ENCODE measurements around the gene BORCS6. TPM values are rescaled to one million over a fixed set of nuclear protein-coding genes. Genes with fewer than 3 reads are reported as not detected.
A peak's percentile ranks its signal among the peaks of the same experiment; 100 is the strongest.

Gene BORCS6
- total RNA-seq, 1 donor, result 9.4 TPM

DNA sequence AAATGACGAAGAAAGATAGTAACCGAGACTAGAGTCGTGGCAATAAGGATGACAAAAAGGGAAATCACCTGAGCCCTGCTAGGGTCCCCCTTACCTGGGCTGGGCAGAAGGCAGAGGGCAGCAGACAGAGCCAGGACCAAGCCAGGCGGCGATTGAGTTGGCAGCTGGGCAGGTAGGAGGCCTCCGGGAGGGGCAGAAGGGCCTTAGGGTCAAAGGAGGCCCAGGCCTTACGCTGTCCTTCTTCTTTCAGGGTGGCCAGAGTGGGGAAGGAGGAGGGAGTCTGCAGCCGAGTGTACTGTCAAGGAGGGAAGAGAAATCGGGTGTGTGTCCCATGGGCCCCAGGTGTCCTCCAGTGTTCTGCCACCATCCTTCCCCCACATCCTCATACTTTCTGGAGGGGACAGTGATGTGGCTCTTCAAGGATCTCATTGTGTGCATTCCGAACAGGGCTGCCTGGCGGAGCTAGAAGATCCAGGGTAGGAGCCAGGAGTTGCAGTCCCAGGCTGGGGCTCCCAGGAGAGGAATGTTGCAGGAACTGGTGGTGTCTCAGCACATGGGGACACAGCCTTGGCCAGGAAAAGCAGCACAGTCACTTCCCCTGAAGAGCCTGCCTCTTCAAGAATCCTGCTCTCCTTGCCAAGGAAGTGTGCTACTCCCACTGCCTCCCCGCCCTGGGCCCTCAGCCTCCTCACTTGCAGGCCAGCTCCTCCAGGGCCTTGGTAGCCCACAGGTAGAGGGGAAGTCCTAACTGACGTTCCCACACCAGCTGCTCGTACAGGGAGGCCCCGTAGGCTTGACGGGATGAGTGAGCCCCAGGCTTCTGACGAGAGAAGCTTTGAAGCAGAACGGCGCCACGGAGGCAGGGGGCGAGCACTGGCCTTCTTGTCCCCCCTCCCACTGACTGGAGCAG, 44.6 kb upstream of the BORCS6 start:
- no peak overlapping the region for H3K4me2 ChIP-seq (ENCODE audit: insufficient read depth, low read length)
- DNase-seq (ENCODE audit: insufficient read length, low spot score, missing footprints), result no peak

DNA sequence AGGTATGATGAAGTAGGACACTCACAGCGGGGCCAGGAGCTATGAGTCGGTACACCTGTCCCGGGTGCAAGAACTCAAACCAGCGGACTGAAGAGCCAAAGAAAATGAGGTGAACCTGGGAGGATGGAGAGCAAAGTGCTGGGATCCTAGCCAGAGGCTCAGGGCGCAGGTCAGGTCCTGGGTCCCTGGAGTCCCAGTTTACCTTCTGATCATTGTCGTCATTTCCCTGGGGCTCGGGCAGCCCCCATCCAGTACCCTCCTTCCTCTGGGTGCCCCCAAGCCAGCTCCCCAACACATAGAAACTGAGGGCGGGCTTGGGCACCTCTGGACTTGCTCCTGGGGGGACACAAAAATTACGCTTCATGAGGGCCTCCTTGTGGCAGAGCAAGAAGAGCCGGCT, 41.7 kb upstream of the BORCS6 start:
- H3K27ac ChIP-seq (ENCODE audit: low read depth, low read length), result no peak overlapping the region

More for the DNA sequence above, 44.6 kb upstream of the BORCS6 start:
- Histone ChIP-seq H2AFZ (ENCODE audit: low read length) (no peak overlapping the region), H3K4me1 (ENCODE audit: insufficient read depth, low read length) (no peaks in the 10 kb centered on the region), H3K27me3 (ENCODE audit: insufficient read depth, low read length) (no peaks in the 10 kb centered on the region), H4K20me1 (ENCODE audit: insufficient read depth, low read length) (no peaks in the 10 kb centered on the region), H3K27ac (ENCODE audit: low read depth, low read length) (no peak overlapping the region), H3K9me3 (ENCODE audit: low read depth, low read length) (no peaks in the 10 kb centered on the region), H3K79me2 (ENCODE audit: insufficient read depth, low read length) (no peaks in the 10 kb centered on the region), H3K4me3 (ENCODE audit: insufficient read depth, low read length) (no peak overlapping the region), H3K36me3 (ENCODE audit: insufficient read depth, low read length) (peaks cover 64% of the 10 kb centered on the region)
- TF ChIP-seq, protein P1, sequence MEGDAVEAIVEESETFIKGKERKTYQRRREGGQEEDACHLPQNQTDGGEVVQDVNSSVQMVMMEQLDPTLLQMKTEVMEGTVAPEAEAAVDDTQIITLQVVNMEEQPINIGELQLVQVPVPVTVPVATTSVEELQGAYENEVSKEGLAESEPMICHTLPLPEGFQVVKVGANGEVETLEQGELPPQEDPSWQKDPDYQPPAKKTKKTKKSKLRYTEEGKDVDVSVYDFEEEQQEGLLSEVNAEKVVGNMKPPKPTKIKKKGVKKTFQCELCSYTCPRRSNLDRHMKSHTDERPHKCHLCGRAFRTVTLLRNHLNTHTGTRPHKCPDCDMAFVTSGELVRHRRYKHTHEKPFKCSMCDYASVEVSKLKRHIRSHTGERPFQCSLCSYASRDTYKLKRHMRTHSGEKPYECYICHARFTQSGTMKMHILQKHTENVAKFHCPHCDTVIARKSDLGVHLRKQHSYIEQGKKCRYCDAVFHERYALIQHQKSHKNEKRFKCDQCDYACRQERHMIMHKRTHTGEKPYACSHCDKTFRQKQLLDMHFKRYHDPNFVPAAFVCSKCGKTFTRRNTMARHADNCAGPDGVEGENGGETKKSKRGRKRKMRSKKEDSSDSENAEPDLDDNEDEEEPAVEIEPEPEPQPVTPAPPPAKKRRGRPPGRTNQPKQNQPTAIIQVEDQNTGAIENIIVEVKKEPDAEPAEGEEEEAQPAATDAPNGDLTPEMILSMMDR (IDR thresholded peaks at IDR 0.05; ENCODE audit: extremely low read depth, low read depth, low read length), result no peak

DNA sequence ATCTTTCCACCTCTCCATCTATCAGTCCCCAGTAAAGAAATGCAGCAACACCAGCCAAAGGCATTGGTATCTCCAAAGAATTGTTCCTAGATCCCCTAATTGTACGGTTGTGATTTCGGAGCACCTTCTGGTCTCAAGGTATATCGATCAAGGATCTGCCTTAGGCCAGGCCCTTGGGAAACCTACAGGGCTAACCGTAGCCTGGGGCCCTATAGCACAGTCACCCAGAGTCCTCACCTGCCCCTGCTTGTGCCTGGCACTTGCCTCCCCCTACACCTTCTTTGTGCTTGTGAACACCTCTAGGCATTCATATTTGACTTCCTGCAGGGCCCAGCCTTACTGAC, 37.2 kb upstream of the BORCS6 start:
- no peaks in the 10 kb centered on the region for H3K79me2 ChIP-seq (ENCODE audit: insufficient read depth, low read length)
- H4K20me1 ChIP-seq (ENCODE audit: insufficient read depth, low read length), result peaks cover 8% of the 10 kb centered on the region
- H3K36me3 ChIP-seq (ENCODE audit: insufficient read depth, low read length), result peaks cover 42% of the 10 kb centered on the region
- TF ChIP-seq, protein P1 (IDR thresholded peaks at IDR 0.05; ENCODE audit: extremely low read depth, low read depth, low read length), result no peak
- peak overlapping the region; percentile 69 for H3K4me3 ChIP-seq (ENCODE audit: insufficient read depth, low read length)
- peak overlapping the region; percentile 80 for H3K4me2 ChIP-seq (ENCODE audit: insufficient read depth, low read length)
- H3K4me1 ChIP-seq (ENCODE audit: insufficient read depth, low read length), result peaks cover 16% of the 10 kb centered on the region
- H2AFZ ChIP-seq (ENCODE audit: low read length), result peak overlapping the region; percentile 4
- no peaks in the 10 kb centered on the region for H3K9me3 ChIP-seq (ENCODE audit: low read depth, low read length)
- DNase-seq (ENCODE audit: insufficient read length, low spot score, missing footprints), result no peak
- H3K27me3 ChIP-seq (ENCODE audit: insufficient read depth, low read length), result no peaks in the 10 kb centered on the region
- peak overlapping the region; percentile 59 for H3K27ac ChIP-seq (ENCODE audit: low read depth, low read length)

More for the DNA sequence above, 41.7 kb upstream of the BORCS6 start:
- Histone ChIP-seq H3K4me1 (ENCODE audit: insufficient read depth, low read length) (peaks cover 5% of the 10 kb centered on the region), H3K4me3 (ENCODE audit: insufficient read depth, low read length) (no peak overlapping the region), H3K36me3 (ENCODE audit: insufficient read depth, low read length) (peaks cover 68% of the 10 kb centered on the region), H3K9me3 (ENCODE audit: low read depth, low read length) (no peaks in the 10 kb centered on the region), H4K20me1 (ENCODE audit: insufficient read depth, low read length) (peaks cover 5% of the 10 kb centered on the region), H3K79me2 (ENCODE audit: insufficient read depth, low read length) (no peaks in the 10 kb centered on the region), H3K27me3 (ENCODE audit: insufficient read depth, low read length) (no peaks in the 10 kb centered on the region), H2AFZ (ENCODE audit: low read length) (no peak overlapping the region), H3K4me2 (ENCODE audit: insufficient read depth, low read length) (no peak overlapping the region)
- peak; percentile 3 for DNase-seq (ENCODE audit: insufficient read length, low spot score, missing footprints)
- TF ChIP-seq, protein P1 (IDR thresholded peaks at IDR 0.05; ENCODE audit: extremely low read depth, low read depth, low read length), result no peak

DNA sequence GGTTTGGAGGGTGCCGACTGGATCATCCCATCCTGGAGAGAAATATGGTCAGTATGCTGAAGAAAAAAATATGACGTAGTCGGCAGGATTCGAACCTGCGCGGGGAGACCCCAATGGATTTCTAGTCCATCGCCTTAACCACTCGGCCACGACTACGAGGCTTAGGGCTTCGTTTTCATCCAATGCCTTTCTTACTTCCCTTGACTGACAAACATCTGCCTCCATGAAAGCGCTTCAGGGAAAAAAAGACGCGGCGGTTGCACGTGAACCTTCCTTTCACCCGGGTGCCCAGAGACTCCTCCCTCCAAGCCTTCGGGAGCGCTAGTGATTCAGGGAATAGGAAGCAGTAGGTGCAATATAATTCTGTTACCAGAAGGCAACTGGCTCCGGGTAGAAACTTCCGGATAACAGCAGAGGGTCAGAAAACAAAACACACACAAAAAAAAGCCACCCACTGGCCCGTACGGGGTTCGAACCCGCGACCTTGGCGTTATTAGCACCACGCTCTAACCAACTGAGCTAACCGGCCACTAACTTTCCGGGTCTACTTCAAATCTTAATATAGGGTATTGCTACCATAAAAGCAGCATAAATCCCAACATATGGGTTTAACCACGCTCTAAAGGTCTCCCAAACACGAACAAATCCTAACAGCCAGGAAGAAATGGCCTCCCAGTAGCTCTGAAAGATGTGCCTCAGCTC, 36.7 kb upstream of the BORCS6 start:
- no peaks in the 10 kb centered on the region for H3K27me3 ChIP-seq (ENCODE audit: insufficient read depth, low read length)
- peaks cover 19% of the 10 kb centered on the region for H3K4me1 ChIP-seq (ENCODE audit: insufficient read depth, low read length)
- DNase-seq (ENCODE audit: insufficient read length, low spot score, missing footprints), result peak; percentile 87
- H3K36me3 ChIP-seq (ENCODE audit: insufficient read depth, low read length), result peaks cover 36% of the 10 kb centered on the region
- peaks cover 8% of the 10 kb centered on the region for H4K20me1 ChIP-seq (ENCODE audit: insufficient read depth, low read length)
- peak overlapping the region; percentile 80 for H3K4me2 ChIP-seq (ENCODE audit: insufficient read depth, low read length)
- H2AFZ ChIP-seq (ENCODE audit: low read length), result peak overlapping the region; percentile 4
- H3K4me3 ChIP-seq (ENCODE audit: insufficient read depth, low read length), result peak overlapping the region; percentile 69
- H3K9me3 ChIP-seq (ENCODE audit: low read depth, low read length), result no peaks in the 10 kb centered on the region
- peak overlapping the region; percentile 59 for H3K27ac ChIP-seq (ENCODE audit: low read depth, low read length)
- H3K79me2 ChIP-seq (ENCODE audit: insufficient read depth, low read length), result no peaks in the 10 kb centered on the region
- TF ChIP-seq, protein P1 (IDR thresholded peaks at IDR 0.05; ENCODE audit: extremely low read depth, low read depth, low read length), result no peak
